SK-N-SH (cell line): ENCODE measurements around the gene MTCL1. TPM values are rescaled to one million over a fixed set of nuclear protein-coding genes. Genes with fewer than 3 reads are reported as not detected.

Experiments
- CTCF ChIA-PET: fragments of 300-600, 350-600 bp; formaldehyde crosslinking; extraction: SDS; loops from one replicate; lab custom pipeline; 2021; lab: Yijun Ruan, JAX
- POLR2A ChIA-PET: fragments of 350-600 bp; sonication (Branson Sonifier 250); formaldehyde crosslinking; extraction: SDS; loops from one replicate; lab custom pipeline; 2020; ENCODE audit warnings: antibody characterized with exemption, inconsistent platforms; lab: Yijun Ruan, JAX
- DNase-seq: peaks from one replicate; pipeline ENCODE4 v3.0.0; 2012
- H2AFZ ChIP-seq: fragments of 200-600 bp; sonication (generic); 2 replicates; pipeline ENCODE4 v1.8.1; 2016; ENCODE audit warnings: antibody characterized with exemption, mild to moderate bottlenecking, low read depth
- H3F3A ChIP-seq: fragments of 200-600 bp; sonication (generic); replicated peaks from 2 replicates; pipeline ENCODE3; 2016; ENCODE audit warnings: antibody characterized with exemption, mild to moderate bottlenecking; ENCODE audit not compliant: insufficient read depth
- H3K27ac ChIP-seq, 2 experiments: fragments of 200-500 bp in 1 of 2; fragments of 200-600 bp in 1 of 2; sonication (Bioruptor generic) in 1 of 2; sonication (generic), shearing (Covaris generic) in 1 of 2; 2 replicates each; pipeline versions ENCODE4 v1.5.1 to v1.6.1; 2014 to 2016; ENCODE audit warnings: low read depth in 2 of 2, inconsistent platforms in 1 of 2, low read length in 1 of 2, mild to moderate bottlenecking in 1 of 2, mixed read lengths in 1 of 2
- H3K27me3 ChIP-seq: fragments of 200-600 bp; sonication (generic), shearing (Covaris generic); 2 replicates; pipeline ENCODE4 v1.6.1; 2016; ENCODE audit warnings: mixed run types; ENCODE audit not compliant: insufficient read depth
- H3K36me3 ChIP-seq, 2 experiments: fragments of 200-500 bp in 1 of 2; fragments of 200-600 bp in 1 of 2; sonication (Bioruptor generic) in 1 of 2; sonication (generic) in 1 of 2; replicated peaks in 1 of 2; 2 replicates each; pipeline versions ENCODE3 to v1.5.1; 2014 to 2016; ENCODE audit warnings: low read length in 1 of 2, mild to moderate bottlenecking in 1 of 2; ENCODE audit not compliant: insufficient read depth in 2 of 2, control insufficient read depth in 1 of 2
- H3K4me1 ChIP-seq, 2 experiments: fragments of 200-500 bp in 1 of 2; fragments of 200-600 bp in 1 of 2; sonication (Bioruptor generic) in 1 of 2; sonication (generic), shearing (Covaris generic) in 1 of 2; 2 replicates each; pipeline versions ENCODE4 v1.5.1 to v1.6.1; 2014 to 2016; ENCODE audit warnings: low read depth in 1 of 2, low read length in 1 of 2, mixed run types in 1 of 2; ENCODE audit not compliant: insufficient read depth in 2 of 2, control insufficient read depth in 1 of 2
- H3K4me2 ChIP-seq: fragments of 200-600 bp; sonication (generic), shearing (Covaris generic); 2 replicates; pipeline ENCODE4 v1.6.1; 2017; ENCODE audit warnings: mixed run types
- H3K4me3 ChIP-seq, 2 experiments: fragments of 200-500 bp in 1 of 2; fragments of 200-600 bp in 1 of 2; sonication (Bioruptor generic) in 1 of 2; sonication (generic), shearing (Covaris generic) in 1 of 2; 2 replicates each; pipeline versions ENCODE4 v1.5.1 to v1.8.1; 2014 to 2016; ENCODE audit warnings: low read depth in 2 of 2, inconsistent platforms in 1 of 2, low read length in 1 of 2, mild to moderate bottlenecking in 1 of 2, mixed read lengths in 1 of 2, moderate library complexity in 1 of 2
- H3K79me2 ChIP-seq: fragments of 200-600 bp; sonication (generic); 2 replicates; pipeline ENCODE4 v1.8.1; 2017; ENCODE audit warnings: mild to moderate bottlenecking; ENCODE audit not compliant: insufficient read depth
- H3K9ac ChIP-seq: fragments of 200-600 bp; sonication (generic); 2 replicates; pipeline ENCODE4 v1.6.1; 2017; ENCODE audit warnings: mixed run types
- H3K9me2 ChIP-seq: fragments of 200-600 bp; sonication (generic); 2 replicates; pipeline ENCODE4 v1.6.1; 2017; ENCODE audit warnings: mixed run types
- H3K9me3 ChIP-seq: fragments of 200-600 bp; sonication (generic); 2 replicates; pipeline ENCODE4 v1.6.1; 2017; ENCODE audit warnings: mixed run types, mild to moderate bottlenecking, moderate library complexity
- H4K20me1 ChIP-seq: fragments of 200-600 bp; sonication (generic); 2 replicates; pipeline ENCODE4 v1.6.1; 2017; ENCODE audit warnings: mild to moderate bottlenecking, mixed run types; ENCODE audit not compliant: insufficient read depth
- ELF1 ChIP-seq: IDR thresholded peaks from 2 replicates; pipeline ENCODE4 v1.4.0; 2012
- EZH2phosphoT487 ChIP-seq: fragments of 200-600 bp; sonication (generic); IDR thresholded peaks from 2 replicates; pipeline ENCODE4 v1.6.1; 2017; ENCODE audit warnings: low read depth, mixed run types, mild to moderate bottlenecking, antibody characterized with exemption, moderate library complexity, borderline replicate concordance
- FOSL2 ChIP-seq: IDR thresholded peaks from 2 replicates; pipeline ENCODE4 v1.4.0; 2012; ENCODE audit warnings: low read depth, mild to moderate bottlenecking, moderate library complexity, borderline replicate concordance
- FOXJ3 ChIP-seq: sonication (generic); formaldehyde crosslinking; IDR thresholded peaks from 2 replicates; pipeline ENCODE4 v1.5.1; 2020; ENCODE audit warnings: mild to moderate bottlenecking, missing genetic modification reagents
- JUND ChIP-seq: IDR thresholded peaks from 2 replicates; pipeline ENCODE4 v1.4.0; 2012
- MXI1 ChIP-seq: IDR thresholded peaks from 2 replicates; pipeline ENCODE4 v1.6.1; 2012; ENCODE audit warnings: mild to moderate bottlenecking, low read depth, low read length, improper control_type of control experiment
- NFIC ChIP-seq: IDR thresholded peaks from 2 replicates; pipeline ENCODE4 v1.4.0; 2012; ENCODE audit warnings: borderline replicate concordance
- POLR2AphosphoS5 ChIP-seq: IDR thresholded peaks from 2 replicates; pipeline ENCODE4 v1.6.1; 2012; ENCODE audit warnings: low read depth, low read length
- RAD21 ChIP-seq: IDR thresholded peaks from 2 replicates; pipeline ENCODE4 v1.6.1; 2012; ENCODE audit warnings: mild to moderate bottlenecking, low read length
- RCOR1 ChIP-seq: fragments of 150-350 bp; IDR thresholded peaks from 2 replicates; pipeline ENCODE4 v1.6.1; 2017; ENCODE audit warnings: antibody characterized with exemption, low read length
- RFX5 ChIP-seq: IDR thresholded peaks from 2 replicates; pipeline ENCODE4 v1.6.1; 2012; ENCODE audit warnings: mild to moderate bottlenecking, improper control_type of control experiment, low read length
- TAF1 ChIP-seq: IDR thresholded peaks from 2 replicates; pipeline ENCODE4 v1.6.1; 2012; ENCODE audit warnings: low read depth, mild to moderate bottlenecking, low read length, moderate library complexity, borderline replicate concordance
- WGBS: methylation state at CpG from one replicate; pipeline ENCODE4 v1.1.6; 2017; ENCODE audit warnings: low lambda C conversion rate; 5-methylcytosine and 5-hydroxymethylcytosine counted together
- polyA plus RNA-seq, 3 experiments: library from polyadenylated mRNA; depleted of rRNA; stranded (reverse); fragments of >200 nt; gene quantifications; 2 replicates each; pipeline ENCODE4 v1.2.3, GENCODE V29; 2012
- TF ChIP-seq, protein P1 (sequence below): IDR thresholded peaks from 2 replicates; pipeline ENCODE4 v1.4.0; 2012; ENCODE audit warnings: low read depth, borderline replicate concordance
- TF ChIP-seq, protein P2 (sequence below): IDR thresholded peaks from 2 replicates; pipeline ENCODE4; 2012
- TF ChIP-seq, protein P3 (sequence below): fragments of 200-600 bp; sonication (generic); IDR thresholded peaks from 2 replicates; pipeline ENCODE4 v1.6.1; 2017; ENCODE audit warnings: antibody characterized with exemption, mild to moderate bottlenecking, moderate library complexity
- TF ChIP-seq, protein P4 (sequence below): fragments of 150-350 bp; IDR thresholded peaks from 2 replicates; pipeline ENCODE4 v1.6.1; 2017; ENCODE audit warnings: antibody characterized with exemption, low read length, low read depth, borderline replicate concordance

Gene MTCL1
- polyA plus RNA-seq, 1 of the 3 experiments (the other 2 are of a cell fraction): 33.5 TPM

DNA sequence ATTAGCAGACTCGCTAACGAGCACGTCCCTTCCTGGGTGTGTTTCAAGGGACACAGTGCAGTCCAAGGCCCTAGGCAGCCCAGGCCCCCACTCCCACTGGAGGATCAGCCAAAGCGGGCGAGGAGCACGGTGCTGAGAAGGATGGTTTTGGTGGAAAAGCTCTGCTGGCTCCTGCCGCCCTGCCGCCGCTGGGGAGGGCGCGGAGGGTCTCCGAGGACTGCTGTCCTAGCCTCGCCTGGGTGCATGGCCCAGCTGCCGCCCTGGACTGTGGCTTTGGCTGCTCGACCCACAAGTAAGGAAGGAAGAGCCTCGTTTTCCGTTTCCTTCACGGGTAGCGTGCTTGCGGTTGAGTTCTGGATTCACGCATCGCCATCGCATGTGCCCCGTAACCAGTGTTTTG is 79.9 kb downstream of the MTCL1 start:
- no peaks in the 10 kb centered on the region for H3K9me2 ChIP-seq
- no peaks in the 10 kb centered on the region for H4K20me1 ChIP-seq
- peaks cover 0 to 17% of the 10 kb centered on the region in 2 experiments; a peak in 1 of 4 replicates for H3K4me1 ChIP-seq
- no peak for DNase-seq
- H3K9ac ChIP-seq: no peak overlapping the region
- no peaks in the 10 kb centered on the region for H3K9me3 ChIP-seq
- no peak overlapping the region for H2AFZ ChIP-seq
- H3K36me3 ChIP-seq: peaks cover 27 to 74% of the 10 kb centered on the region in 2 experiments
- WGBS: 92% methylated on average over 17 of the region's 24 CpGs
- H3K27me3 ChIP-seq: no peaks in the 10 kb centered on the region
- no peak overlapping the region for H3K4me2 ChIP-seq
- no peaks in the 10 kb centered on the region for H3F3A ChIP-seq
- no peak overlapping the region for H3K27ac ChIP-seq
- no peaks in the 10 kb centered on the region; the same call in 1 of the 2 replicates for H3K79me2 ChIP-seq
- TF ChIP-seq TAF1 (no peak), FOSL2 (no peak), RCOR1 (no peak), NFIC (no peak), RAD21 (no peak), JUND (no peak), POLR2AphosphoS5 (no peak), EZH2phosphoT487 (no peak), FOXJ3 (no peak), ELF1 (no peak), MXI1 (no peak), RFX5 (no peak)
- TF ChIP-seq, protein P1, sequence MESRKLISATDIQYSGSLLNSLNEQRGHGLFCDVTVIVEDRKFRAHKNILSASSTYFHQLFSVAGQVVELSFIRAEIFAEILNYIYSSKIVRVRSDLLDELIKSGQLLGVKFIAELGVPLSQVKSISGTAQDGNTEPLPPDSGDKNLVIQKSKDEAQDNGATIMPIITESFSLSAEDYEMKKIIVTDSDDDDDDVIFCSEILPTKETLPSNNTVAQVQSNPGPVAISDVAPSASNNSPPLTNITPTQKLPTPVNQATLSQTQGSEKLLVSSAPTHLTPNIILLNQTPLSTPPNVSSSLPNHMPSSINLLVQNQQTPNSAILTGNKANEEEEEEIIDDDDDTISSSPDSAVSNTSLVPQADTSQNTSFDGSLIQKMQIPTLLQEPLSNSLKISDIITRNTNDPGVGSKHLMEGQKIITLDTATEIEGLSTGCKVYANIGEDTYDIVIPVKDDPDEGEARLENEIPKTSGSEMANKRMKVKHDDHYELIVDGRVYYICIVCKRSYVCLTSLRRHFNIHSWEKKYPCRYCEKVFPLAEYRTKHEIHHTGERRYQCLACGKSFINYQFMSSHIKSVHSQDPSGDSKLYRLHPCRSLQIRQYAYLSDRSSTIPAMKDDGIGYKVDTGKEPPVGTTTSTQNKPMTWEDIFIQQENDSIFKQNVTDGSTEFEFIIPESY: no peak
- TF ChIP-seq, protein P2, sequence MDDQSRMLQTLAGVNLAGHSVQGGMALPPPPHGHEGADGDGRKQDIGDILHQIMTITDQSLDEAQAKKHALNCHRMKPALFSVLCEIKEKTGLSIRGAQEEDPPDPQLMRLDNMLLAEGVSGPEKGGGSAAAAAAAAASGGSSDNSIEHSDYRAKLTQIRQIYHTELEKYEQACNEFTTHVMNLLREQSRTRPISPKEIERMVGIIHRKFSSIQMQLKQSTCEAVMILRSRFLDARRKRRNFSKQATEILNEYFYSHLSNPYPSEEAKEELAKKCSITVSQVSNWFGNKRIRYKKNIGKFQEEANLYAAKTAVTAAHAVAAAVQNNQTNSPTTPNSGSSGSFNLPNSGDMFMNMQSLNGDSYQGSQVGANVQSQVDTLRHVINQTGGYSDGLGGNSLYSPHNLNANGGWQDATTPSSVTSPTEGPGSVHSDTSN: no peak
- TF ChIP-seq, protein P3, sequence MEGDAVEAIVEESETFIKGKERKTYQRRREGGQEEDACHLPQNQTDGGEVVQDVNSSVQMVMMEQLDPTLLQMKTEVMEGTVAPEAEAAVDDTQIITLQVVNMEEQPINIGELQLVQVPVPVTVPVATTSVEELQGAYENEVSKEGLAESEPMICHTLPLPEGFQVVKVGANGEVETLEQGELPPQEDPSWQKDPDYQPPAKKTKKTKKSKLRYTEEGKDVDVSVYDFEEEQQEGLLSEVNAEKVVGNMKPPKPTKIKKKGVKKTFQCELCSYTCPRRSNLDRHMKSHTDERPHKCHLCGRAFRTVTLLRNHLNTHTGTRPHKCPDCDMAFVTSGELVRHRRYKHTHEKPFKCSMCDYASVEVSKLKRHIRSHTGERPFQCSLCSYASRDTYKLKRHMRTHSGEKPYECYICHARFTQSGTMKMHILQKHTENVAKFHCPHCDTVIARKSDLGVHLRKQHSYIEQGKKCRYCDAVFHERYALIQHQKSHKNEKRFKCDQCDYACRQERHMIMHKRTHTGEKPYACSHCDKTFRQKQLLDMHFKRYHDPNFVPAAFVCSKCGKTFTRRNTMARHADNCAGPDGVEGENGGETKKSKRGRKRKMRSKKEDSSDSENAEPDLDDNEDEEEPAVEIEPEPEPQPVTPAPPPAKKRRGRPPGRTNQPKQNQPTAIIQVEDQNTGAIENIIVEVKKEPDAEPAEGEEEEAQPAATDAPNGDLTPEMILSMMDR: no peak
- TF ChIP-seq, protein P4, sequence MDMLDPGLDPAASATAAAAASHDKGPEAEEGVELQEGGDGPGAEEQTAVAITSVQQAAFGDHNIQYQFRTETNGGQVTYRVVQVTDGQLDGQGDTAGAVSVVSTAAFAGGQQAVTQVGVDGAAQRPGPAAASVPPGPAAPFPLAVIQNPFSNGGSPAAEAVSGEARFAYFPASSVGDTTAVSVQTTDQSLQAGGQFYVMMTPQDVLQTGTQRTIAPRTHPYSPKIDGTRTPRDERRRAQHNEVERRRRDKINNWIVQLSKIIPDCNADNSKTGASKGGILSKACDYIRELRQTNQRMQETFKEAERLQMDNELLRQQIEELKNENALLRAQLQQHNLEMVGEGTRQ: no peak
- TF ChIP-seq, all 33 proteins: peak for 0
- ChIA-PET POLR2A (no interaction called here), CTCF (interaction anchor here (0.6 kb wide), 1 partner anchor 198 kb away, joined by 4 read pairs; no protein-coding TSS in a partner anchor)
- H3K4me3 ChIP-seq: no peak overlapping the region
